Hematopoietic multipotent progenitor cell treated with erythropoietin and hydrocortisone succinate and interleukin-3 and kit ligand, for 15 days (in vitro differentiated cells): ENCODE measurements around the gene LIN28B.
"Not testable (repeated sequence)": the region's sequence is repeated elsewhere in the genome, so short reads cannot be mapped to it uniquely, and the experiment has no call there.

Experiments
- DNase-seq: peaks from one replicate; pipeline ENCODE4 v3.0.0-alpha.2; 2015; ENCODE audit warnings: low spot score

The LIN28B gene, protein sequence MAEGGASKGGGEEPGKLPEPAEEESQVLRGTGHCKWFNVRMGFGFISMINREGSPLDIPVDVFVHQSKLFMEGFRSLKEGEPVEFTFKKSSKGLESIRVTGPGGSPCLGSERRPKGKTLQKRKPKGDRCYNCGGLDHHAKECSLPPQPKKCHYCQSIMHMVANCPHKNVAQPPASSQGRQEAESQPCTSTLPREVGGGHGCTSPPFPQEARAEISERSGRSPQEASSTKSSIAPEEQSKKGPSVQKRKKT

GRCh38 chr6:104956731-104957294 lies at the start of gene LIN28B:
Gene LIN28B (plus strand): TSS chr6:104957107. CDS start chr6:104957251, 144 bp downstream.
- DNase-seq, result no peak

- no peak for DNase-seq
Observed at GRCh38 chr6:104908031-104908887, 48.6 kb upstream of the LIN28B start.

DNA sequence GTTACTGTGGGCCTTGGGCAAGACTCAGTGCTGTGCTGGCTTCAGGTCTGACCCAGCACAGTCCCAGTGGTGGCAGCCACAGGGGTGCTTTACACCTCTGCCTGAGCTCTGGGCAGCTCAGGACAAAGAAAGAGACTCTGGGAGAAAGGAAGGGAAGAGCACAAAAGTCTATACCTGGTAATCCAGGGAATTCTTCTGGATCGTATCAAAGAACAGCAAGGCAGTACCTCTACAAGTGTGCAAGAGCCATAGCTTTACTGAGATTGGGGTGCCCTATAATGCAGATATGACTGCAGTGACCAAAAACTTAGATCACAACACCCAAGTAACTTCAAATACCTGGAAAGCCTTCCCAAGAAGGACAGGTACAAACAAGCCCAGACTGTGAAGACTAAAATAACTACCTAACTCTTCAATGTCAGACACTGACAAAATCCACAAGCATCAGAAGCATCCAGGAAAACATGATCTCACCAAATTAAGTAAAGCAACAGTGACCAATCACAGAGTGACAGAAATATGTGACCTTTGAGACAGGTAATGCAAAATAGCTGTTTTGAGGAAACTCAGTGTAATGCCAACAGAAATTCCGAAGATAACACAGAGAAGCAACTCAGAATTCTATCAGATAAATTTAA lies 47.9 kb upstream of the LIN28B start:
- DNase-seq, result no peak

- DNase-seq, result no peak
Observed at GRCh38 chr6:104921896-104922295, 35.0 kb upstream of the LIN28B start.

DNA sequence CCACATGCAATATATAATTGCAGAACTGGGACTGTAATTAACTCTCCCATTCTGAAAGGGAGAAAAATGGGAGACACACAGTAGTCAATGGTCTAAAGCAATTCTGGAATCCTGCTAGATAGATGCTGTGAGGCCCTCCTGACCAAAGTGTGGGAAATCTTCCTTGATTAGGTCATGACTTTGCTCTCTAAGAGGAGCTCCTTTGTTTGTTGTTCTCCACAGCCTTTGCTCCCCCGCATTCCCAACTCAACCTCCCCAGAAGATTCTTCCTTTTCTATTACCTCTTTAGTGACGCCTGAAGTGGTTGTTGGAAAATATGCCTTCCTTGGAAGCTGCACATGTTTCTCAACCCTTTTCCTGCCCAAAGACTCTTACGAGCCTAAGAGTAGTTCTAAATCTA lies 28.8 kb upstream of the LIN28B start:
- no peak for DNase-seq

DNA sequence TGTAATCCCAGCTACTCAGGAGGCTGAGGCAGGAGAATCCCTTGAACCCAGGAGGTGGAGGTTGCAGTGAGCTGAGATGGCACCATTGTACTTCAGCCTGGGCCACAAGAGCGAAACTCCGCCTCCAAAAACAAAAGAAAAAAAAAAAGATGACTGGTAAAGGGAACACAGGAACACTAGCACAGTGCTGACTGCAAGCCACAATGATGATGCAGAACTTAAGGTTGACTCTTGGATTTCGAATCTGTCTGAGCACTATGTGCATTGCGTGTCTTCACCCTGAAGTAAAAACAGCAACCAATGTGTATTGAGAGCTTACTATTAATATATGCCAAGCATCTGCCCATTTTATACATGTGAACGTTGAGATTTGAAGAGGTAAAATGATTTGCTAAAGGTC lies 27.6 kb upstream of the LIN28B start:
- no peak for DNase-seq

- no peak for DNase-seq
Observed at GRCh38 chr6:104930939-104931338, 26.0 kb upstream of the LIN28B start.

DNA sequence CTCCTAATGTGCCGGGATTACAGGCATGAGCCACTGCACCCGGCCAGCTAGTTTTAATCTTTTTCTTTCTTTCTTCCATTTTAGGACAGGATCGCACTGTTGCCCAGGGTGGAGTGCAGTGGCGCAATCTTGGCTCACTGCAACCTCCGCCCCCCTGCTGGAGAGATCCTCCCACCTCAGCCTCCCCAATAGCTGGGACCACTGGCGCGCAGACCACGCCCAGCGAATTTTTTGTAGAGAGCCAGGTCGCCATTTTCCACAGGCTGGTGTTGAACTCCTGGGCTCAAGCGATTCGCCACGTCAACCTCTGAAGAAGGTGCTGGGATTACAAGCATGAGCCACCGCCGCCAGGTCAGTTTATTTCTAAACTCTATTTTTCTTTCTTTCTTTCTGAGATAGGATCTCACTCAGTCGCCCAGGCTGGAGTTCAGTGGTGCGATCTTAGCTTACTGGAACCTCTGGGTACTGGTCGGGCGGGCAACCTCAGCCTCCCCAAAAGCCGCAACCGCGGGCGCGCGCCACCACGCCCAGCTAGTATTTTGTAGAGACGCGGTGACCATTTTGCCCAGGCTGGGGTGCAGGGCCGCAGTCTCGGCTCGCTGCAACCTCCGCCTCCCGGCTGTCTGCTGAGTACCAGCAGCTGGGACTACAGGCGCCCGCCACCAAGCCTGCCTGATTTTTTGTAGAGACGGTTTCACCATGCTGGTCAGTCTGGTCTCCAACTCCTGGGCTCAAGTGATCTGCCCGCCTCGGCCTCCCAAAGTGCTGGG lies 20.0 kb upstream of the LIN28B start:
- no peak for DNase-seq

DNA sequence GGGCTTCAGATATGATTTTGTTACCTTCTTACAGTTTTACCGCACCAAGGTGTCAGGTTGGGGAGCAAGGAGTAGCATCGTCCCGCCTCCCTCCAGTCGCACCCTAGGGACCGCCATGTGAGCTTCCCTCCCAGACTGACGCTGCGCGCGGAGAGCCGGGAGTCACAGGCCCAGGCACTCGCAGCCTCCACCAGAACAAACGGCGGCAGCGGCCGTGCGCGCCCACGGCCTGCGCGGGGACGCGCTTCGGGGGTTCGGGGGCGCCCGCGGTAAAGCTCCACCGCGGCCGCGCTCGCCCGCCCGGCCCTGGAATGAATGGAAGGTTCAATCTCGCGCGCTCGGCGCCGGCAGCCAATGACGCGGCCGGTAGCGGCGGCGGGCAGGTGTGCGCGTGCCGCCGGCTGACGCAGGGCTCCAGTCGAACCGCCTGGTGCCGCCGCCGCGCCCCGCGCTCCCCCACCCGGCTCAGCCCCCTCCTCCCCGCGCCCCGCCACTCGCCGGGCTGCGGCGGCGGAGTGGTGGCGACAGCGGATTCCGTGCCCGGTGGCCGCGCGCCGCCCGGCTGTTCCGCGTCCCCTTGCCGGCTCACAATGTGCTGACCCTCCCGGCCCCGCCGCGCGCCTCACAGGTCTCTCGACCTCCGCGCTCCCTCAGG lies 16.5 kb upstream of the LIN28B start:
- no peak for DNase-seq

- DNase-seq, result peak; percentile 11
Observed at GRCh38 chr6:104940893-104941728, 15.8 kb upstream of the LIN28B start.

- DNase-seq, result no peak
Observed at GRCh38 chr6:104941729-104942091, 15.2 kb upstream of the LIN28B start.

- DNase-seq, result no peak
Observed at GRCh38 chr6:104943781-104944180, 13.1 kb upstream of the LIN28B start.

GRCh38 chr6:104949206-104949605 lies 7.7 kb upstream of the LIN28B start:
- DNase-seq, result no peak

DNA sequence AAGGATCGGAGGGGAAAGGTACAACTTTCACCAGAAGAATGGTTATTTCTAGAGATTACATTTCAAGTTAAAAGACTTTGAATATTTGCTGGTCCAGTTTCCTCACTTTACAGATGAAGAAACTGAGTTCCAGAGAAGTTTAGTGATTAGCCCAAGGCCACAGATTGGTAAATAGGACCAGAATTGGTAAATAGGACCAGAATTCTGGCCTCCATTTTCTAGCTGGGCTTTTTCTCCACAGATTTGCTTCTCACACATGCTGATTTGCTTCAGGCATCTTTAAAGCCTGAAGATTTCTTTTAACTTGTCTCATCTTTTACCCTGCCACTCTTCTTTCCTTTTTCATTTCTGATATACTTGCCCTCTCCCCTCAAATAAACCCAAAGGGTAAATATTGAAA lies 5.2 kb upstream of the LIN28B start:
- DNase-seq, result no peak

- no peak for DNase-seq
Observed at GRCh38 chr6:104952911-104953399, 4.0 kb upstream of the LIN28B start.

- not testable (repeated sequence) for DNase-seq
Observed at GRCh38 chr6:104953400-104954189, 3.3 kb upstream of the LIN28B start.

- DNase-seq, result no peak
Observed at GRCh38 chr6:104954190-104954797, 2.6 kb upstream of the LIN28B start.

- no peak for DNase-seq
Observed at GRCh38 chr6:104955491-104955890, 1.4 kb upstream of the LIN28B start.
